Sigmoid colon (tissue), 7 donors: ENCODE data around the gene PTX4. TPM values are rescaled to one million over a fixed set of nuclear protein-coding genes. Genes with fewer than 3 reads are reported as not detected.

ENCODE experiments used
- DNase-seq: peaks from one replicate; pipeline ENCODE4 v3.0.0-alpha.2; 2019
- H3K27ac ChIP-seq, 4 donors: fragments of 200-600 bp; sonication (generic); one replicate each; pipeline ENCODE4 v1.5.1; 2016 to 2019; ENCODE audit warnings: mild to moderate bottlenecking in 1 of 4
- H3K27me3 ChIP-seq, 3 donors: fragments of 200-600 bp; sonication (generic); one replicate each; pipeline ENCODE4 v1.5.1; 2019; ENCODE audit warnings: mild to moderate bottlenecking in 1 of 3
- H3K36me3 ChIP-seq, 4 donors: fragments of 200-600 bp; sonication (generic); one replicate each; pipeline ENCODE4 v1.5.1; 2016 to 2019
- H3K4me1 ChIP-seq, 4 donors: fragments of 200-600 bp; sonication (generic); one replicate each; pipeline ENCODE4 v1.5.1; 2017 to 2019
- H3K4me3 ChIP-seq, 4 donors: fragments of 200-600 bp; sonication (generic); one replicate each; pipeline ENCODE4 v1.5.1; 2017 to 2019; ENCODE audit warnings: mild to moderate bottlenecking in 2 of 4, moderate library complexity in 1 of 4
- H3K9me3 ChIP-seq, 4 donors: fragments of 200-600 bp in 3 of 4; sonication (generic) in 3 of 4; one replicate each; pipeline versions ENCODE4 v1.5.1 to v1.6.1; 2013 to 2019
- CTCF ChIP-seq, 4 experiments: fragments of 450-650 bp in 3 of 4; fragments of 200-600 bp in 1 of 4; IDR thresholded peaks; one replicate each; pipeline ENCODE4 v1.5.1; 2016 to 2019; ENCODE audit warnings: antibody characterized with exemption in 4 of 4, mild to moderate bottlenecking in 3 of 4, moderate library complexity in 2 of 4
- EP300 ChIP-seq, 4 donors: sonication (generic); formaldehyde crosslinking; IDR thresholded peaks; one replicate each; pipeline ENCODE4 v1.6.1; 2017; ENCODE audit warnings: antibody characterized with exemption in 4 of 4
- POLR2A ChIP-seq, 2 donors: fragments of 450-650 bp; IDR thresholded peaks; one replicate each; pipeline ENCODE4 v1.6.1; 2016; ENCODE audit warnings: antibody characterized with exemption in 2 of 2, mild to moderate bottlenecking in 2 of 2, moderate library complexity in 2 of 2
- POLR2AphosphoS5 ChIP-seq, 4 donors: sonication (generic); formaldehyde crosslinking; IDR thresholded peaks; one replicate each; pipeline ENCODE4 v1.6.1; 2017; ENCODE audit warnings: antibody characterized with exemption in 4 of 4
- WGBS, 2 donors: extraction: QIAGEN DNeasy Blood & Tissue Kit; methylation state at CpG; one replicate each; pipeline ENCODE4 v1.1.7; 2013; 5-methylcytosine and 5-hydroxymethylcytosine counted together
- intact Hi-C: fragments of 100-400 bp; cut with DNase I; formaldehyde crosslinking; loops from one replicate; pipeline ENCODE4 v1.15.1; 2023
- polyA plus RNA-seq, 3 donors: library from polyadenylated mRNA; stranded (reverse); fragments of 200-250 nt; gene quantifications; one replicate each; pipeline ENCODE4 v1.2.3, GENCODE V29; 2013
- total RNA-seq, 4 donors: library from RNA; depleted of rRNA; stranded (reverse); fragments of >200 nt; gene quantifications; one replicate each; pipeline ENCODE4 v1.1.0, GENCODE V29; 2016
- donor health status: healthy with polysubstance abuse.
- donor health status: Bipolar disorder and iron deficiency.
- donor health status: healthy.

PTX4 gene
- total and polyA plus RNA-seq, 7 donors, result not detected

DNA sequence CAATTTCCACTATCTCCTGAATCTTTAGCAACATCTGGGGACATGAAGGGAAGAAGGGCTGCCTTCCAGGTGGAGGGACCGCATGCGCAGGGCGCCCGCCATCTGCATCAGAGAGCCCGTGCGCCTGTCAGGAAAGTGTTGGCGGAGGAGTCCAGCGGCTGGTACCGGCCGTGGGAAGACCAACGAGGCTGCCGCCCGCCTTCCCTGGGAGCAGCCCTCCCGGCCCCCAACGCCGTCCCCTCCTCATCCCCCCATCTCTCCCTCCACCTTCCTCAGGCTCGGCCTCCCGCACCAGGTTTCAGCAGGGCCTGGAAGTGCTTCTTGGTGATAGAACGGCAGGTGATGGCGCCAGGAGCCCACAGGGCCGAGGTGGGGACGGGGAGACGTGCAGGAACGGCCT, 22.7 kb downstream of the PTX4 start:
- TF ChIP-seq POLR2A (IDR thresholded peaks at IDR 0.05) (no peak), CTCF (IDR thresholded peaks at IDR 0.05) (no peak), EP300 (IDR thresholded peaks at IDR 0.05) (no peak), POLR2AphosphoS5 (IDR thresholded peaks at IDR 0.05) (no peak)
- DNase-seq, result no peak
- H3K9me3 ChIP-seq, result no peaks in the 10 kb centered on the region
- no peak overlapping the region for H3K4me3 ChIP-seq
- intact Hi-C loops, result no loop called here
- 92 to 94% methylated on average over 24 of the region's 24 CpGs for WGBS, 2 donors
- H3K36me3 ChIP-seq, result peaks cover 0 to 24% (median 3%) of the 10 kb centered on the region in 4 donors
- H3K27ac ChIP-seq, result no peak overlapping the region
- peaks cover 0 to 15% (median 9%) of the 10 kb centered on the region in 4 donors for H3K4me1 ChIP-seq
- no peaks in the 10 kb centered on the region for H3K27me3 ChIP-seq

GRCh38 chr16:1465567-1465915, 23.2 kb downstream of the PTX4 start:
- Histone ChIP-seq H3K27ac (no peak overlapping the region), H3K4me1 (peaks cover 0 to 16% (median 11%) of the 10 kb centered on the region in 4 donors), H3K36me3 (peaks cover 0 to 29% (median 5%) of the 10 kb centered on the region in 4 donors), H3K9me3 (no peaks in the 10 kb centered on the region), H3K4me3 (no peak overlapping the region), H3K27me3 (no peaks in the 10 kb centered on the region)
- no peak for DNase-seq
- intact Hi-C loops, result no loop called here
- 94 to 95% methylated on average over 13 of the region's 13 CpGs for WGBS, 2 donors
- TF ChIP-seq CTCF (IDR thresholded peaks at IDR 0.05), result no peak
- TF ChIP-seq POLR2A (IDR thresholded peaks at IDR 0.05), result no peak
- no peak for TF ChIP-seq EP300 (IDR thresholded peaks at IDR 0.05)
- TF ChIP-seq POLR2AphosphoS5 (IDR thresholded peaks at IDR 0.05), result no peak

DNA sequence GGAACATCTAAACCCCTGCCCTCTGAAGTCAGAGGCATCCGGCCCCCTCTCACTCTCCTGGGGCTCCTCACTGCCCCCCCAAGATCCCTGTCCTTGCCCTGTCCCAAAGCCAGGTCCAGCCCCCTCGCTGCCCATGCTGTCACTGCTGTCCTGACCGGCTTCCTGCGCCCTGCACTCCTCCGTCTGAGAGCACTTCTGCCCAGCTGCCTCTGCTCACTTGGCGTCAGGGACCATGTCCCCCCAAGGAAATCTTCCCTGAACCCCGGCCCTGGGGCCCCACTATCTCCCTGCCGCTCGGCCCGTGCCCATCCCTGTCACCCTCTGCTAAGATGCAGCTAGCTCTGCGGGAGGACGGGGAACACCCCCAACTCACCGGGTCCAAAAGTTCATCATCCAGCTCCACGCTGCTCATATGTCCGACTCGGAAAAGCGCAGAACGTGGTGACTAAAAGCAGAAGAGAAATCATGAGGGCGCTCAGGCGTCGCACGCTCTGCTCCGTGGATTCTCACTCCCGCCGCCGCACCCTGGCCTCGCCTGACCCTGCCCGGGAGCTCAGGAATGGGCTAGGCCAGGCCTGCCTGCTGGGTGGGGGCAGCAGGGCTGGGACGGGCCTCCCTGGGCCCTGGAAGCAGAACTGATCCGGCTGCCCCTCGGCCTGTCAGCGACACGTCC, 23.7 kb downstream of the PTX4 start:
- WGBS, 2 donors, result 92 to 94% methylated on average over 33 of the region's 33 CpGs
- no peak for DNase-seq
- peaks cover 0 to 17% (median 9%) of the 10 kb centered on the region in 4 donors for H3K4me1 ChIP-seq
- H3K4me3 ChIP-seq, result no peak overlapping the region
- H3K9me3 ChIP-seq, result no peaks in the 10 kb centered on the region
- H3K27ac ChIP-seq, result no peak overlapping the region
- intact Hi-C loops, result no loop called here
- H3K27me3 ChIP-seq, result no peaks in the 10 kb centered on the region
- TF ChIP-seq POLR2A (IDR thresholded peaks at IDR 0.05) (no peak), EP300 (IDR thresholded peaks at IDR 0.05) (no peak), CTCF (IDR thresholded peaks at IDR 0.05) (no peak), POLR2AphosphoS5 (IDR thresholded peaks at IDR 0.05) (no peak)
- H3K36me3 ChIP-seq, result peaks cover 0 to 34% (median 6%) of the 10 kb centered on the region in 4 donors

GRCh38 chr16:1464196-1464893, 24.4 kb downstream of the PTX4 start:
- 94 to 95% methylated on average over 41 of the region's 41 CpGs for WGBS, 2 donors
- Histone ChIP-seq H3K4me3 (no peak overlapping the region), H3K4me1 (peaks cover 0 to 21% (median 9%) of the 10 kb centered on the region in 4 donors), H3K36me3 (peaks cover 0 to 36% (median 7%) of the 10 kb centered on the region in 4 donors), H3K27me3 (no peaks in the 10 kb centered on the region), H3K27ac (no peak overlapping the region), H3K9me3 (no peaks in the 10 kb centered on the region)
- DNase-seq, result no peak
- TF ChIP-seq CTCF (IDR thresholded peaks at IDR 0.05) (no peak), EP300 (IDR thresholded peaks at IDR 0.05) (no peak), POLR2AphosphoS5 (IDR thresholded peaks at IDR 0.05) (no peak), POLR2A (IDR thresholded peaks at IDR 0.05) (no peak)
- intact Hi-C loops, result no loop called here
